ENCODE results near the gene DEAF1. TPM values are rescaled to one million over a fixed set of nuclear protein-coding genes. Genes with fewer than 3 reads are reported as not detected.
"Not testable (repeated sequence)": the region's sequence is repeated elsewhere in the genome, so short reads cannot be mapped to it uniquely, and the experiment has no call there.

DEAF1 gene
- total RNA-seq, 2 experiments from 2014 or later, result 59.1 to 59.3 TPM

DNA sequence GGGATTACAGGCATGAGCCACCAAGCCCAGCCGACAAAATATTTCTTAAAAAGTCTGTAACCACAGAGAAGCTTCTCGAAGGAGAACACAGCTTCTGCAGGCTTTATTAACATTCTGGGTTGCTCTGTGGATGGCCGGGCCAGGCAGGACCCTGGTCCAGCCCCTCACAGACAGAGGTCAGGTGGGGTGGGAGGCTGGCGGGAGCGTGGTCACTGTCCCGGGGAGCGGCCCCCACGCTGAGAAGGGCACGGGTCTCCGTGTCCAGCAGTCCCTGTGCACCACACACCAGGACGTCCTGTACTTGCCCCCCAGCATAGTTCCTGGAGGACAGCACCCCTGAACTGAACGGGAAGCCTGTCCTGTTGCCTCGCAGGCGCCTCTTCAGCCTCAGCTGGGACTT, 38.6 kb downstream of the DEAF1 start:
- ChIA-PET CTCF (no interaction called here), POLR2A (interaction anchor here (0.6 kb wide), 1 partner anchor 151 kb away, joined by 3 read pairs; no protein-coding TSS in a partner anchor)
- no peak for ATAC-seq
- Mint-ChIP-seq H3K36me3 (ENCODE audit: low read depth) (peaks cover 10% of the 10 kb centered on the region), H3K9me3 (no peaks in the 10 kb centered on the region), H3K4me1 (ENCODE audit: low read depth) (no peaks in the 10 kb centered on the region), H3K27me3 (no peaks in the 10 kb centered on the region), H3K4me3 (no peak overlapping the region), H3K27ac (no peak overlapping the region)
- DNase-seq, result no peak
- TF ChIP-seq, protein P1, sequence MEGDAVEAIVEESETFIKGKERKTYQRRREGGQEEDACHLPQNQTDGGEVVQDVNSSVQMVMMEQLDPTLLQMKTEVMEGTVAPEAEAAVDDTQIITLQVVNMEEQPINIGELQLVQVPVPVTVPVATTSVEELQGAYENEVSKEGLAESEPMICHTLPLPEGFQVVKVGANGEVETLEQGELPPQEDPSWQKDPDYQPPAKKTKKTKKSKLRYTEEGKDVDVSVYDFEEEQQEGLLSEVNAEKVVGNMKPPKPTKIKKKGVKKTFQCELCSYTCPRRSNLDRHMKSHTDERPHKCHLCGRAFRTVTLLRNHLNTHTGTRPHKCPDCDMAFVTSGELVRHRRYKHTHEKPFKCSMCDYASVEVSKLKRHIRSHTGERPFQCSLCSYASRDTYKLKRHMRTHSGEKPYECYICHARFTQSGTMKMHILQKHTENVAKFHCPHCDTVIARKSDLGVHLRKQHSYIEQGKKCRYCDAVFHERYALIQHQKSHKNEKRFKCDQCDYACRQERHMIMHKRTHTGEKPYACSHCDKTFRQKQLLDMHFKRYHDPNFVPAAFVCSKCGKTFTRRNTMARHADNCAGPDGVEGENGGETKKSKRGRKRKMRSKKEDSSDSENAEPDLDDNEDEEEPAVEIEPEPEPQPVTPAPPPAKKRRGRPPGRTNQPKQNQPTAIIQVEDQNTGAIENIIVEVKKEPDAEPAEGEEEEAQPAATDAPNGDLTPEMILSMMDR (IDR thresholded peaks at IDR 0.05), result no peak
- intact Hi-C loops (cut with micrococcal nuclease), result no loop called here

DNA sequence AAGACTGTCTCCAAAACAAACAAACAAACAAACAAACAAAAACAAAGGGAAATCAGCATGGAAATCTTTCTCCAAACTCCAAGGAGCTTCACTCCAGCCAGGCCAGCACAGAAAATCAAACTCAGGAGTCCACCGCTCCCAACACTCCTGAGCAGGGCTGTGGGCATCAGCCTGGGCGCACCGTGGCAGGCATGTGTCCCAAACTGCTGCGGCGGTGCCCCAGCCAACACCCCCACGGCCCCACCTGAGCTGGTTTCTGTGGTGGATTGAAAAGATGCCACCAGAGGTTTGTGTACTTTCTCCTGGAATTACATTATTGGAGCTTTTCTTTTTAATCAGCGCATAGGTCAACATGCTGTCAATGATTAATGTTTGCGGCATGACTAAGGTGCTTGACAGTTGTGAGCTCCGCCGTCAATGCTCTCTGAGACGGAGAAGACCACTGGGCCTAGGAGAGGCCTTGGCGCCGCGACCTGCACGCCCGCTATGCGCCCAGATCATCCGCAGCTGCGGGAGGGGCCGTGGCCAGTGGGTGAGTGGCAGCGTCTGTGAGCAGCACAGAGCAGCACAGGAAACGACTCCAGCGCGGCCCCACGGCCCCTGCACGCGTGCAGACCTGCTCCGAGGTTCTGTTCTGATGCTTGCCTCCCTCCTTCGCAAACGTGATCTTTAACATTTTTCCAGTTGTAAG, 39.8 kb downstream of the DEAF1 start:
- Mint-ChIP-seq H3K4me3 (no peak overlapping the region), H3K9me3 (no peaks in the 10 kb centered on the region), H3K27ac (no peak overlapping the region), H3K36me3 (ENCODE audit: low read depth) (peaks cover 11% of the 10 kb centered on the region), H3K4me1 (ENCODE audit: low read depth) (no peaks in the 10 kb centered on the region), H3K27me3 (no peaks in the 10 kb centered on the region)
- CTCF ChIA-PET, result no interaction called here
- POLR2A ChIA-PET, result interaction anchor here (0.6 kb wide), 1 partner anchor 45 kb away, joined by 3 read pairs; no protein-coding TSS in a partner anchor
- intact Hi-C loops (cut with micrococcal nuclease), result no loop called here
- TF ChIP-seq, protein P1 (IDR thresholded peaks at IDR 0.05), result no peak
- no peak for DNase-seq
- no peak for ATAC-seq

DNA sequence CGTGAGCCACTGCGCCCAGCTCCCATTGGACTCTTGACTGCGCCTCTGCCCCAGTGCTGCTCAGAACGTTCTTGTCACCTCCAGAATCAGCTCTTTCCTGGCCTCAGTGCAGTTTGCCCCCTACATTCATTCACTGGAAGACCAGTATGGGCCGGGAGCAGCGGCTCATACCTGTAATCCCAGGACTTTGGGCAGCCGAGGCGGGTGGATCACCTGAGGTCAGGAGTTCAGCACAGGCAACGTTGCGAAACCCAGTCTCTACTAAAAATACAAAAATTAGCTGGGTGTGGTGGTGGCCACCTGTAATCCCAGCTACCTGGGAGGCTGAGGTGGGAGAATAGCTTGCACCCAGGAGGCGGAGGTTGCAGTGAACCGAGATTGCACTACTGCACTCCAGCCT, 40.6 kb downstream of the DEAF1 start:
- H3K9me3 Mint-ChIP-seq; H3K4me1 Mint-ChIP-seq (ENCODE audit: low read depth); intact Hi-C loops (cut with micrococcal nuclease); CTCF ChIA-PET; H3K4me3 Mint-ChIP-seq; POLR2A ChIA-PET; ATAC-seq; H3K27ac Mint-ChIP-seq; H3K27me3 Mint-ChIP-seq; DNase-seq: not testable (repeated sequence)
- peaks cover 14% of the 10 kb centered on the region for H3K36me3 Mint-ChIP-seq (ENCODE audit: low read depth)

DNA sequence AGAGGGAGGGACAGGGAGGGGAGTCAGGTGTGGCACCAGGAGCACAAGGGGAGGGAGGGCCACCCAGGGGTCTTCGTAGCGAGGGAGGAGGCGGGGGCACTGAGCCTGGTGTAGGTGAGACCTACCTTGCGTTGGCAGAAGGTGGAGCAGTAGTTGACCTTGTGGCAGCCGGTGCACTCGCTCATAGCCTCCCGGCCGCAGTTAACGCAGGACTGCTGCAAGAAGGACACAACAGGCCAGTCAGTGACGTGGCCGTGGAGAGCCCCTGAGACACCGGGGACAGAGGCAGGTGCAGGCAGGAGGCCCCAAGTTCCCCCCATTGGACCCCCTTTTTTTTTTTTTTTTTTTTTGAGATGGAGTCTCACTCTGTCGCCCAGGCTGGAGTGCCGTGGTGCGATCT, 41.2 kb downstream of the DEAF1 start:
- no peaks in the 10 kb centered on the region for H3K4me1 Mint-ChIP-seq (ENCODE audit: low read depth)
- ATAC-seq (no peak), DNase-seq (no peak)
- POLR2A ChIA-PET, result no interaction called here
- intact Hi-C loops (cut with micrococcal nuclease), result no loop called here
- H3K9me3 Mint-ChIP-seq, result no peaks in the 10 kb centered on the region
- H3K4me3 Mint-ChIP-seq, result no peak overlapping the region
- H3K27ac Mint-ChIP-seq, result no peak overlapping the region
- TF ChIP-seq, protein P1 (IDR thresholded peaks at IDR 0.05), result no peak
- CTCF ChIA-PET, result no interaction called here
- no peaks in the 10 kb centered on the region for H3K27me3 Mint-ChIP-seq
- peaks cover 14% of the 10 kb centered on the region for H3K36me3 Mint-ChIP-seq (ENCODE audit: low read depth)

DNA sequence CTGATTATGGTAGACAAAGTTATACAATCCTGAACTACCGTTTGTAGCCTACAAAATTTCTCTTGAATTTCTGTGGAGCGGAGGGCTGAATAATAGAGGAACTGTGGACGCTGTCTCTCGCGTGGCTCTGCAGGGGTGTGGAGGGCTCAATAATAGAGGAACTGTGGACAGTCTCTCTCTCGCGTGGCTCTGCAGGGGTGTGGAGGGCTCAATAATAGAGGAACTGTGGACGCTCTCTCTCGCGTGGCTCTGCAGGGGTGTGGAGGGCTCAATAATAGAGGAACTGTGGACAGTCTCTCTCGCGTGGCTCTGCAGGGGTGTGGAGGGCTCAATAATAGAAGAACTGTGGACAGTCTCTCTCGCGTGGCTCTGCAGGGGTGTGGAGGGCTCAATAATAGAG, 41.9 kb downstream of the DEAF1 start:
- DNase-seq; intact Hi-C loops (cut with micrococcal nuclease): not testable (repeated sequence)
- peaks cover 16% of the 10 kb centered on the region for H3K36me3 Mint-ChIP-seq (ENCODE audit: low read depth)

DNA sequence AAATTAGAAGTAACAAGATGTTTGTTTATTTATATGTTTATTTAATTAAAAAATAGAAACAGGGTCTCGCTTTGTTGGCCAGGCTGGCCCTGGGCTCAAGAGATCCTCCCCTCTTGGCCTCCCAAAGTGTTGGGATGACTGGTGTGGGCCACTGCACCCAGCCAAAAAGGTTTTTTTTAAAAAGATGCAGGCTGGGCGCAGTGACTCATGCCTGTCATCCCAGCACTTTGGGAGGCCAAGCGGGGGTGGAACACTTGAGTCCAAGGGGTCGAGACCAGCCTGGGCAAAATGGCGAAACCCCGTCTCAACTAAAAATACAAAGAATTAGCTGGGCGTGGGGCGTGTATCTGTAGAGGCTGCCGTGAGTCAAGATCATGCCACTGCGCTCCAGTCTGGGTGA, 44.5 kb downstream of the DEAF1 start:
- DNase-seq, result no peak
- TF ChIP-seq, protein P1 (IDR thresholded peaks at IDR 0.05), result no peak
- Mint-ChIP-seq H3K9me3 (no peaks in the 10 kb centered on the region), H3K27me3 (no peaks in the 10 kb centered on the region), H3K4me1 (ENCODE audit: low read depth) (no peaks in the 10 kb centered on the region), H3K36me3 (ENCODE audit: low read depth) (peaks cover 18% of the 10 kb centered on the region), H3K4me3 (no peak overlapping the region), H3K27ac (no peak overlapping the region)
- no peak for ATAC-seq
- ChIA-PET CTCF (interaction anchor here (0.9 kb wide), 1 partner anchor 11 kb away, joined by 3 read pairs; no protein-coding TSS in a partner anchor), POLR2A (no interaction called here)
- intact Hi-C loops (cut with micrococcal nuclease), result no loop called here

More for the DNA sequence above, 41.9 kb downstream of the DEAF1 start:
- POLR2A ChIA-PET; CTCF ChIA-PET; H3K4me3 Mint-ChIP-seq; H3K9me3 Mint-ChIP-seq; H3K4me1 Mint-ChIP-seq (ENCODE audit: low read depth); ATAC-seq; H3K27me3 Mint-ChIP-seq; H3K27ac Mint-ChIP-seq: not testable (repeated sequence)

DNA sequence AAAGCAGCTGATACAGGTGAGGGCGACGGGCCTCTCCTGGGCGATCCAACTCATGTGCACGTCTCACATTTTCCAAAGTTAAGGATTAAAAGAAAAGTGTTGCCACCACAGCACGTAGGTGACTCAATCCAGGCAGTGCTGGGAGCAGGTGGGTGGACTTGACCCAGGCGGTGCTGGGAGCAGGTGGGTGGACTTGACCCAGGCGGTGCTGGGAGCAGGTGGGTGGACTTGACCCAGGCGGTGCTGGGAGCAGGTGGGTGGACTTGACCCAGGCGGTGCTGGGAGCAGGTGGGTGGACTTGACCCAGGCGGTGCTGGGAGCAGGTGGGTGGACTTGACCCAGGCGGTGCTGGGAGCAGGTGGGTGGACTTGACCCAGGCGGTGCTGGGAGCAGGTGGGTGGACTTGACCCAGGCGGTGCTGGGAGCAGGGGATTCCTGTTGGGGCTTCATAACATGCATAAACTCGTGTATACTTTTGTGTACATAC, 47.3 kb downstream of the DEAF1 start:
- peaks cover 14% of the 10 kb centered on the region for H3K36me3 Mint-ChIP-seq (ENCODE audit: low read depth)
- H3K4me1 Mint-ChIP-seq (ENCODE audit: low read depth); CTCF ChIA-PET; DNase-seq; H3K27me3 Mint-ChIP-seq; H3K27ac Mint-ChIP-seq; H3K4me3 Mint-ChIP-seq; intact Hi-C loops (cut with micrococcal nuclease); ATAC-seq; H3K9me3 Mint-ChIP-seq: not testable (repeated sequence)
- POLR2A ChIA-PET, result interaction anchor here (0.9 kb wide), 1 partner anchor 18 kb away, joined by 4 read pairs; no protein-coding TSS in a partner anchor

All from activated CD8-positive, alpha-beta T cell treated with anti-CD3 and anti-CD28 coated beads for 36 hours (primary cell).